Upper lobe of left lung (tissue), 4 donors: ENCODE data around the gene DMWD.

Experiments
- CTCF ChIP-seq, 6 experiments: fragments of 450-650 bp in 4 of 6; fragments of 200-600 bp in 2 of 6; sonication (generic) in 2 of 6; IDR thresholded peaks; one replicate each; pipeline ENCODE4 v1.5.1; 2016 to 2019; ENCODE audit warnings: antibody characterized with exemption in 6 of 6
- EP300 ChIP-seq, 4 donors: sonication (generic); formaldehyde crosslinking; IDR thresholded peaks; one replicate each; pipeline ENCODE4 v1.5.1; 2017; ENCODE audit warnings: antibody characterized with exemption in 4 of 4, control low read depth in 2 of 4
- POLR2A ChIP-seq, 4 donors: fragments of 450-650 bp; IDR thresholded peaks; one replicate each; pipeline ENCODE4 v1.5.1; 2016 to 2017; ENCODE audit warnings: antibody characterized with exemption in 4 of 4, mild to moderate bottlenecking in 2 of 4
- POLR2AphosphoS5 ChIP-seq, 2 donors: sonication (generic); formaldehyde crosslinking; IDR thresholded peaks; one replicate each; pipeline ENCODE4 v1.5.1; 2017; ENCODE audit warnings: antibody characterized with exemption in 2 of 2

GRCh38 chr19:45763691-45764294 is 28.9 kb downstream of the DMWD start:
- TF ChIP-seq CTCF (IDR thresholded peaks at IDR 0.05) (no peak), POLR2AphosphoS5 (IDR thresholded peaks at IDR 0.05) (no peak), POLR2A (IDR thresholded peaks at IDR 0.05) (no peak), EP300 (IDR thresholded peaks at IDR 0.05) (no peak)
